CD14-positive monocyte (primary cell): Measurements from ENCODE around the gene CST3. TPM values are rescaled to one million over a fixed set of nuclear protein-coding genes. Genes with fewer than 3 reads are reported as not detected.

ENCODE experiments used
- DNase-seq, 3 donors: peaks; one replicate each; pipeline ENCODE4 v3.0.0-alpha.2; 2011 to 2022
- H2AFZ ChIP-seq: 2 replicates; pipeline ENCODE4 v1.6.0; 2012; ENCODE audit warnings: mild to moderate bottlenecking, low read depth, low read length, inconsistent platforms; ENCODE audit not compliant: insufficient read depth, poor library complexity, severe bottlenecking
- H3K27ac ChIP-seq, 2 donors: 1 replicate in 1 of 2; 2 replicates in 1 of 2; pipeline ENCODE4 v1.5.1; 2012 to 2013; ENCODE audit warnings: low read length in 2 of 2, control low read depth in 1 of 2, inconsistent platforms in 1 of 2, low read depth in 1 of 2, mild to moderate bottlenecking in 1 of 2
- H3K27me3 ChIP-seq, 2 donors: one replicate each; pipeline versions ENCODE4 v1.6.0 to v1.6.1; 2011 to 2013; ENCODE audit warnings: low read length in 2 of 2; ENCODE audit not compliant: control insufficient read depth in 2 of 2, insufficient read depth in 2 of 2
- H3K36me3 ChIP-seq, 2 donors: replicated peaks in 1 of 2; 1 replicate in 1 of 2; 2 replicates in 1 of 2; pipeline versions ENCODE4 v1.5.1 to v1.6.1; 2012 to 2013; ENCODE audit warnings: low read length in 2 of 2, control low read depth in 1 of 2, inconsistent platforms in 1 of 2, mild to moderate bottlenecking in 1 of 2; ENCODE audit not compliant: insufficient read depth in 2 of 2, control insufficient read depth in 1 of 2
- H3K4me1 ChIP-seq, 2 donors: 1 replicate in 1 of 2; 2 replicates in 1 of 2; pipeline versions ENCODE4 v1.5.1 to v1.6.1; 2012 to 2013; ENCODE audit warnings: low read length in 2 of 2, control low read depth in 1 of 2, inconsistent platforms in 1 of 2, mild to moderate bottlenecking in 1 of 2, moderate library complexity in 1 of 2; ENCODE audit not compliant: insufficient read depth in 2 of 2, control insufficient read depth in 1 of 2
- H3K4me2 ChIP-seq: replicated peaks from 2 replicates; pipeline ENCODE3; 2012; ENCODE audit warnings: low read length, moderate library complexity, mild to moderate bottlenecking; ENCODE audit not compliant: poor library complexity, severe bottlenecking; ENCODE audit errors: extremely low read depth
- H3K4me3 ChIP-seq, 3 experiments: fragments of 200-600 bp in 1 of 3; sonication (generic) in 1 of 3; replicated peaks in 1 of 3; 1 replicate in 2 of 3; 2 replicates in 1 of 3; pipeline ENCODE4 v1.5.1; 2011 to 2013; ENCODE audit warnings: low read length in 3 of 3, mild to moderate bottlenecking in 3 of 3, control low read depth in 2 of 3, low read depth in 2 of 3, inconsistent platforms in 1 of 3, moderate library complexity in 1 of 3
- H3K79me2 ChIP-seq: 2 replicates; pipeline ENCODE4 v1.6.0; 2012; ENCODE audit warnings: mild to moderate bottlenecking, control low read depth, inconsistent platforms, low read length, moderate library complexity; ENCODE audit not compliant: insufficient read depth
- H3K9ac ChIP-seq: 2 replicates; pipeline ENCODE4 v1.6.0; 2017; ENCODE audit warnings: low read length, mild to moderate bottlenecking; ENCODE audit not compliant: insufficient read depth, poor library complexity, severe bottlenecking
- H3K9me3 ChIP-seq, 2 donors: replicated peaks in 1 of 2; 1 replicate in 1 of 2; 2 replicates in 1 of 2; pipeline versions ENCODE4 v1.5.1 to v1.6.1; 2012 to 2013; ENCODE audit warnings: low read length in 2 of 2, control low read depth in 1 of 2; ENCODE audit not compliant: control insufficient read depth in 1 of 2, insufficient read depth in 1 of 2
- H4K20me1 ChIP-seq: 2 replicates; pipeline ENCODE4 v1.6.0; 2012; ENCODE audit warnings: mild to moderate bottlenecking, low read length, control low read depth, moderate library complexity; ENCODE audit not compliant: insufficient read depth
- H3K27ac Mint-ChIP-seq, 7 donors: one replicate each; pipeline ENCODE4 v1.8.0; 2020; ENCODE audit warnings: mild to moderate bottlenecking in 7 of 7, mixed read lengths in 7 of 7, moderate library complexity in 6 of 7, inconsistent platforms in 2 of 7
- H3K27me3 Mint-ChIP-seq, 3 donors: one replicate each; pipeline ENCODE4 v1.8.0; 2021 to 2022; ENCODE audit warnings: low read depth in 3 of 3, mild to moderate bottlenecking in 3 of 3, mixed read lengths in 3 of 3, moderate library complexity in 3 of 3, inconsistent platforms in 1 of 3
- H3K36me3 Mint-ChIP-seq, 2 donors: one replicate each; pipeline ENCODE4 v1.8.0; 2020; ENCODE audit warnings: mixed read lengths in 2 of 2, inconsistent platforms in 1 of 2, mild to moderate bottlenecking in 1 of 2
- H3K4me1 Mint-ChIP-seq: one replicate; pipeline ENCODE4 v1.8.0; 2020; ENCODE audit warnings: mild to moderate bottlenecking, mixed read lengths
- H3K4me3 Mint-ChIP-seq, 2 donors: one replicate each; pipeline ENCODE4 v1.8.0; 2020; ENCODE audit warnings: mild to moderate bottlenecking in 2 of 2, mixed read lengths in 2 of 2, moderate library complexity in 1 of 2
- H3K9me3 Mint-ChIP-seq, 7 donors: one replicate each; pipeline ENCODE4 v1.8.0; 2020 to 2022; ENCODE audit warnings: mixed read lengths in 7 of 7, mild to moderate bottlenecking in 6 of 7, moderate library complexity in 6 of 7, inconsistent platforms in 2 of 7
- CTCF ChIP-seq: fragments of 200-600 bp; IDR thresholded peaks from one replicate; pipeline ENCODE4 v1.8.0; 2022; ENCODE audit warnings: antibody characterized with exemption, mild to moderate bottlenecking
- whole genome bisulfite sequencing: methylation state at CpG from one replicate; pipeline ENCODE4 v1.1.5; 2013; ENCODE audit warnings: missing lambda C conversion rate; ENCODE audit not compliant: insufficient coverage; 5-methylcytosine and 5-hydroxymethylcytosine counted together
- intact Hi-C, 2 donors: fragments of 100-400 bp; cut with micrococcal nuclease; formaldehyde crosslinking; loops; one replicate each; pipeline versions ENCODE4 v1.15.0 to v1.15.1; 2023
- polyA plus RNA-seq, 3 donors: library from polyadenylated mRNA; depleted of rRNA in 1 of 3; unstranded in 2 of 3; stranded (reverse) in 1 of 3; fragments of 300-500 nt in 2 of 3; fragments of >200 nt in 1 of 3; fragmentation: Illumina TruSeq in 2 of 3; gene quantifications; 1 replicate in 2 of 3; 2 replicates in 1 of 3; pipeline ENCODE4 v1.2.3, GENCODE V29; 2012 to 2021

CST3 gene
- polyA plus RNA-seq, 3 donors: 1,459 to 3,222 (median 2,657) TPM

DNA sequence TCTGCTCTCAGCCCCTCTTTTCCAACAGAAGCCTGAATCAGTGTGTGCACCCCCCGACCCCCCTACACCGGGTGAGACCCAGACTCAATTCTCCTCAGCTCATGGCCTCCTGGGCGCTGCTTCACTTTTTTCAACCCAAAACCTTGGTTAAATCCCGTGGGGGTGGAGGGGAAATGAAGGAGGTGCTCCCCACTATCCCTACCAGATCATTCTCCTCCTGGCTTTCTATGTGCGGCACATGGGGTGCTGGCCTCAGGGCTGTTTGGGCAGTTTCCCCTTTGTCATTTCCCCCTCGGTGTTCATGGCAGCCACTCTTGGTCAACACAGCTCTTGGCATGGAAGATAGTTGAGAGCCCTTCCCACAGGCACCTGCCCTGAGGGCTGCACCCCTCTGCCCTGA is 46.5 kb upstream of the CST3 start:
- H3K4me3 ChIP-seq: no peak overlapping the region
- no peaks in the 10 kb centered on the region for H4K20me1 ChIP-seq
- H3K9me3 ChIP-seq: no peaks in the 10 kb centered on the region
- no peak overlapping the region for H3K9ac ChIP-seq
- no peaks in the 10 kb centered on the region for H3K79me2 ChIP-seq
- no peaks in the 10 kb centered on the region for H3K36me3 ChIP-seq
- Mint-ChIP-seq H3K27me3 (peaks cover 2 to 3% (median 3%) of the 10 kb centered on the region in 3 donors), H3K27ac (no peak overlapping the region), H3K9me3 (peaks cover 0 to 2% (median 0%) of the 10 kb centered on the region in 7 donors), H3K4me3 (no peak overlapping the region), H3K36me3 (no peaks in the 10 kb centered on the region), H3K4me1 (peaks cover 8% of the 10 kb centered on the region)
- H3K27me3 ChIP-seq: no peaks in the 10 kb centered on the region
- no peak overlapping the region for H3K27ac ChIP-seq
- H2AFZ ChIP-seq: no peak overlapping the region
- no peak for DNase-seq
- no peak overlapping the region for H3K4me2 ChIP-seq
- WGBS: 83% methylated on average over 3 of the region's 6 CpGs
- no peak for TF ChIP-seq CTCF
- peaks cover 5 to 7% of the 10 kb centered on the region in 2 donors for H3K4me1 ChIP-seq
- intact Hi-C loops: no loop called here

DNA sequence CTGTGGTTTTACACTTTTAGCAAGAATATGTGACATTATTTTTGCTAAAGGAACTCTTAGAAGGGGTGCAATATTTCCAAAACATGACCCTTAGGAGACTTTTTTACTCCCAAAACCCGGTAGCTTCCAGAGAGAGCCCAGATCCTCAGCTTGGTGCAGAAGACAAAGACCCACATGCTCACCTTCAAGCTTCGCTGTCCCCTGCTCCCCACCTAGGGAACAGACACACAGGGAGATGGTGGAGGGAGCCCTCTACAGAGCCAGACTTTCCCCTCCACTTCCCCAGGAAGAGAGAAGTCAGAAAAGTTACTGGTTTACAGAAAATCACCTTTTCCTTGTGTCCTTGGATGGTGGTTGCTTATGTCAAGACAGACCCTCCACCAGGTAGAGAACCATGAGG is 46.1 kb upstream of the CST3 start:
- Histone ChIP-seq H3K4me2 (no peak overlapping the region), H3K79me2 (no peaks in the 10 kb centered on the region), H3K27me3 (no peaks in the 10 kb centered on the region), H3K4me1 (peaks cover 5 to 7% of the 10 kb centered on the region in 2 donors), H3K9me3 (no peaks in the 10 kb centered on the region), H3K27ac (no peak overlapping the region), H3K4me3 (no peak overlapping the region), H4K20me1 (no peaks in the 10 kb centered on the region), H2AFZ (no peak overlapping the region), H3K9ac (no peak overlapping the region), H3K36me3 (no peaks in the 10 kb centered on the region)
- Mint-ChIP-seq H3K27me3 (peaks cover 2 to 3% (median 2%) of the 10 kb centered on the region in 3 donors), H3K4me1 (peaks cover 8% of the 10 kb centered on the region), H3K27ac (no peak overlapping the region), H3K36me3 (no peaks in the 10 kb centered on the region), H3K9me3 (peaks cover 0 to 2% (median 0%) of the 10 kb centered on the region in 7 donors), H3K4me3 (no peak overlapping the region)
- no peak for TF ChIP-seq CTCF
- intact Hi-C loops: no loop called here
- WGBS: no CpG with 5 or more reads among the region's 2 CpGs
- no peak for DNase-seq
